KMS-11 (cell line): ENCODE measurements around the gene RABGAP1.

Experiments
- H2AFZ ChIP-seq: fragments of 200-600 bp; sonication (generic); 2 replicates; pipeline ENCODE4 v1.6.1; 2016; ENCODE audit warnings: antibody characterized with exemption, mixed run types, low read depth
- H3K27ac ChIP-seq: fragments of 200-600 bp; sonication (generic); 2 replicates; pipeline ENCODE4 v1.6.1; 2016; ENCODE audit warnings: mild to moderate bottlenecking, mixed run types
- H3K27me3 ChIP-seq: fragments of 200-600 bp; sonication (generic); 2 replicates; pipeline ENCODE4 v1.6.1; 2017; ENCODE audit warnings: mild to moderate bottlenecking, low read depth, mixed run types, moderate library complexity; ENCODE audit not compliant: insufficient read depth
- H3K36me3 ChIP-seq: fragments of 200-600 bp; sonication (generic); 2 replicates; pipeline ENCODE4 v1.6.1; 2017; ENCODE audit warnings: mild to moderate bottlenecking, mixed run types; ENCODE audit not compliant: insufficient read depth
- H3K4me1 ChIP-seq: fragments of 200-600 bp; sonication (generic); 2 replicates; pipeline ENCODE4 v1.6.1; 2016; ENCODE audit warnings: mild to moderate bottlenecking, low read depth, mixed run types; ENCODE audit not compliant: poor library complexity, severe bottlenecking
- H3K4me2 ChIP-seq: fragments of 200-600 bp; sonication (generic); 2 replicates; pipeline ENCODE4 v1.7.0; 2016; ENCODE audit warnings: mild to moderate bottlenecking, mixed run types
- H3K4me3 ChIP-seq: fragments of 200-600 bp; sonication (generic); IDR thresholded peaks from 2 replicates; pipeline ENCODE4 v1.6.1; 2017; ENCODE audit warnings: low read depth, low read length, mixed read lengths; ENCODE audit not compliant: insufficient read depth
- H3K79me2 ChIP-seq: fragments of 200-600 bp; sonication (generic); 2 replicates; pipeline ENCODE4 v1.6.1; 2016; ENCODE audit warnings: low read depth, mixed run types; ENCODE audit not compliant: insufficient read depth
- H3K9ac ChIP-seq: fragments of 200-600 bp; sonication (generic); 2 replicates; pipeline ENCODE4 v1.6.1; 2016; ENCODE audit warnings: mild to moderate bottlenecking, mixed run types
- H4K20me1 ChIP-seq: fragments of 200-600 bp; sonication (generic); 2 replicates; pipeline ENCODE4 v1.6.1; 2016; ENCODE audit warnings: mild to moderate bottlenecking, mixed run types; ENCODE audit not compliant: insufficient read depth
- CTCF ChIP-seq: fragments of 200-600 bp; sonication (generic); conservative IDR thresholded peaks from 2 replicates; pipeline ENCODE4 v1.6.1; 2017; ENCODE audit warnings: low read depth, mild to moderate bottlenecking, antibody characterized with exemption, low read length, moderate library complexity, mixed read lengths

RABGAP1 gene

GRCh38 chr9:123028973-123029372, 88.2 kb downstream of the RABGAP1 start:
- Histone ChIP-seq H3K79me2 (no peaks in the 10 kb centered on the region), H3K4me1 (no peaks in the 10 kb centered on the region), H3K9ac (no peak overlapping the region), H3K27me3 (no peaks in the 10 kb centered on the region), H2AFZ (no peak overlapping the region), H4K20me1 (no peaks in the 10 kb centered on the region), H3K4me3 (no peak overlapping the region), H3K36me3 (no peaks in the 10 kb centered on the region), H3K4me2 (no peak overlapping the region), H3K27ac (no peak overlapping the region)
- no peak for TF ChIP-seq CTCF

GRCh38 chr9:123031963-123032362, 91.1 kb downstream of the RABGAP1 start:
- Histone ChIP-seq H2AFZ (no peak overlapping the region), H3K4me2 (no peak overlapping the region), H3K4me1 (no peaks in the 10 kb centered on the region), H3K4me3 (no peak overlapping the region), H3K27ac (no peak overlapping the region), H3K27me3 (no peaks in the 10 kb centered on the region), H3K9ac (no peak overlapping the region), H3K36me3 (no peaks in the 10 kb centered on the region), H3K79me2 (no peaks in the 10 kb centered on the region), H4K20me1 (no peaks in the 10 kb centered on the region)
- TF ChIP-seq CTCF, result no peak

GRCh38 chr9:123033352-123033751, 92.5 kb downstream of the RABGAP1 start, which contains the start of gene GPR21:
GPR21 (plus strand) TSS chr9:123033667; CDS start chr9:123034567, 900 bp downstream.
- no peaks in the 10 kb centered on the region for H3K4me1 ChIP-seq
- no peak within 1 kb of the TSS for H3K4me2 ChIP-seq
- H3K4me3 ChIP-seq, result no peak within 1 kb of the TSS
- no peak within 1 kb of the TSS for H3K9ac ChIP-seq
- no peaks in the 10 kb centered on the region for H3K36me3 ChIP-seq
- no peaks in the 10 kb centered on the region for H4K20me1 ChIP-seq
- no peaks in the 10 kb centered on the region for H3K79me2 ChIP-seq
- no peak within 1 kb of the TSS for H3K27ac ChIP-seq
- H3K27me3 ChIP-seq, result no peaks in the 10 kb centered on the region
- no peak for TF ChIP-seq CTCF
- no peak within 1 kb of the TSS for H2AFZ ChIP-seq

GRCh38 chr9:123033864-123034601, 93.2 kb downstream of the RABGAP1 start:
- no peaks in the 10 kb centered on the region for H3K79me2 ChIP-seq
- H4K20me1 ChIP-seq, result no peaks in the 10 kb centered on the region
- no peaks in the 10 kb centered on the region for H3K4me1 ChIP-seq

More at GRCh38 chr9:123033864-123034601, 93.2 kb downstream of the RABGAP1 start:
- no peak overlapping the region for H3K27ac ChIP-seq
- no peak overlapping the region for H3K4me3 ChIP-seq
- H2AFZ ChIP-seq, result no peak overlapping the region
- H3K27me3 ChIP-seq, result no peaks in the 10 kb centered on the region
- no peak overlapping the region for H3K4me2 ChIP-seq
- H3K9ac ChIP-seq, result no peak overlapping the region
- no peak for TF ChIP-seq CTCF
- H3K36me3 ChIP-seq, result no peaks in the 10 kb centered on the region
